ENCODE data around the gene CHD5. TPM values are rescaled to one million over a fixed set of nuclear protein-coding genes. Genes with fewer than 3 reads are reported as not detected.

The CHD5 gene
- total and polyA plus RNA-seq, 4 donors = 0.10 to 0.55 (median 0.31) TPM

- Histone ChIP-seq H3K9me3 (ENCODE audit: control insufficient read depth in 4 of 4, insufficient read depth in 3 of 4, low read length in 3 of 4) (peaks cover 0 to 6% (median 0%) of the 10 kb centered on the region in 4 donors), H3K9ac (ENCODE audit: insufficient read depth in 1 of 2, low read length in 2 of 2) (no peak overlapping the region), H3K4me1 (ENCODE audit: control insufficient read depth in 5 of 5, insufficient read depth in 5 of 5, low read length in 5 of 5) (peaks cover 0 to 12% (median 0%) of the 10 kb centered on the region in 5 donors), H3K36me3 (ENCODE audit: control insufficient read depth in 4 of 4, insufficient read depth in 4 of 4, low read length in 4 of 4) (no peaks in the 10 kb centered on the region), H3K27me3 (ENCODE audit: control insufficient read depth in 3 of 3, insufficient read depth in 3 of 3, low read length in 2 of 3) (peaks cover 12 to 41% (median 19%) of the 10 kb centered on the region in 3 donors), H3K27ac (ENCODE audit: low read depth in 1 of 2, low read length in 1 of 2) (no peak overlapping the region), H3K4me3 (no peak overlapping the region)
- DNase-seq (no peak), ATAC-seq (ENCODE audit: insufficient read depth, low FRiP score) (no peak)
- 91 to 95% methylated on average over 6 of the region's 6 CpGs for WGBS, 2 donors
- TF ChIP-seq CTCF (IDR thresholded peaks at IDR 0.05; ENCODE audit: control extremely low read depth, extremely low read depth) = no peak
These were observed 4.7 kb downstream of the CHD5 start for GRCh38 chr1:6175411-6175828.

GRCh38 chr1:6174621-6175410, 5.3 kb downstream of the CHD5 start:
- no peak for ATAC-seq (ENCODE audit: insufficient read depth, low FRiP score)
- Histone ChIP-seq H3K4me1 (ENCODE audit: control insufficient read depth in 5 of 5, insufficient read depth in 5 of 5, low read length in 5 of 5) (peaks cover 0 to 9% (median 0%) of the 10 kb centered on the region in 5 donors), H3K36me3 (ENCODE audit: control insufficient read depth in 4 of 4, insufficient read depth in 4 of 4, low read length in 4 of 4) (no peaks in the 10 kb centered on the region), H3K27ac (ENCODE audit: low read depth in 1 of 2, low read length in 1 of 2) (no peak overlapping the region), H3K9ac (ENCODE audit: insufficient read depth in 1 of 2, low read length in 2 of 2) (no peak overlapping the region), H3K4me3 (no peak overlapping the region), H3K27me3 (ENCODE audit: control insufficient read depth in 3 of 3, insufficient read depth in 3 of 3, low read length in 2 of 3) (peaks cover 9 to 41% (median 19%) of the 10 kb centered on the region in 3 donors), H3K9me3 (ENCODE audit: control insufficient read depth in 4 of 4, insufficient read depth in 3 of 4, low read length in 3 of 4) (peaks cover 0 to 6% (median 0%) of the 10 kb centered on the region in 4 donors)
- WGBS, 2 donors = 89 to 94% methylated on average over 5 of the region's 5 CpGs
- DNase-seq = no peak
- no peak for TF ChIP-seq CTCF (IDR thresholded peaks at IDR 0.05; ENCODE audit: control extremely low read depth, extremely low read depth)

- peaks cover 0 to 4% (median 0%) of the 10 kb centered on the region in 5 donors for H3K4me1 ChIP-seq (ENCODE audit: control insufficient read depth in 5 of 5, insufficient read depth in 5 of 5, low read length in 5 of 5)
- ATAC-seq (ENCODE audit: insufficient read depth, low FRiP score) = no peak
- H3K9ac ChIP-seq (ENCODE audit: insufficient read depth in 1 of 2, low read length in 2 of 2) = no peak overlapping the region
- no peak for DNase-seq
- 79 to 92% methylated on average over 10 of the region's 10 CpGs for WGBS, 2 donors
- no peak overlapping the region for H3K4me3 ChIP-seq
- no peak overlapping the region for H3K27ac ChIP-seq (ENCODE audit: low read depth in 1 of 2, low read length in 1 of 2)
- no peaks in the 10 kb centered on the region for H3K36me3 ChIP-seq (ENCODE audit: control insufficient read depth in 4 of 4, insufficient read depth in 4 of 4, low read length in 4 of 4)
- peaks cover 4 to 26% (median 7%) of the 10 kb centered on the region in 3 donors for H3K27me3 ChIP-seq (ENCODE audit: control insufficient read depth in 3 of 3, insufficient read depth in 3 of 3, low read length in 2 of 3)
- H3K9me3 ChIP-seq (ENCODE audit: control insufficient read depth in 4 of 4, insufficient read depth in 3 of 4, low read length in 3 of 4) = peaks cover 0 to 7% (median 0%) of the 10 kb centered on the region in 4 donors
- no peak for TF ChIP-seq CTCF (IDR thresholded peaks at IDR 0.05; ENCODE audit: control extremely low read depth, extremely low read depth)
These were observed 7.6 kb downstream of the CHD5 start for GRCh38 chr1:6172549-6172948.

All from lung (tissue), 12 donors.